ENCODE results near the gene PKP2. TPM values are rescaled to one million over a fixed set of nuclear protein-coding genes. Genes with fewer than 3 reads are reported as not detected.

Gene PKP2
- total RNA-seq, 3 donors from 2014 or later = 28.5 to 39.2 (median 32.5) TPM

GRCh38 chr12:32836710-32837109, 59.9 kb downstream of the PKP2 start:
- no peak overlapping the region for H3K4me3 ChIP-seq
- TF ChIP-seq POLR2A (IDR thresholded peaks at IDR 0.05) (no peak), POLR2AphosphoS5 (IDR thresholded peaks at IDR 0.05) (no peak), CTCF (IDR thresholded peaks at IDR 0.05) (no peak)
- no peaks in the 10 kb centered on the region for H3K4me1 ChIP-seq
- H3K9me3 ChIP-seq = no peaks in the 10 kb centered on the region
- H3K27ac ChIP-seq = no peak overlapping the region
- DNase-seq (ENCODE audit: low spot score in 2 of 2) = no peak
- intact Hi-C loops (cut with DNase I; ENCODE audit: low total_unique reads) = no loop called here
- H3K36me3 ChIP-seq = no peaks in the 10 kb centered on the region
- H3K27me3 ChIP-seq = no peaks in the 10 kb centered on the region

- intact Hi-C loops (cut with DNase I; ENCODE audit: low total_unique reads) = no loop called here
- Histone ChIP-seq H3K27me3 (no peaks in the 10 kb centered on the region), H3K4me3 (no peak overlapping the region), H3K9me3 (no peaks in the 10 kb centered on the region), H3K36me3 (no peaks in the 10 kb centered on the region), H3K4me1 (no peaks in the 10 kb centered on the region), H3K27ac (no peak overlapping the region)
- no peak for DNase-seq (ENCODE audit: low spot score in 2 of 2)
- TF ChIP-seq POLR2AphosphoS5 (IDR thresholded peaks at IDR 0.05) (no peak), CTCF (IDR thresholded peaks at IDR 0.05) (no peak), POLR2A (IDR thresholded peaks at IDR 0.05) (no peak)
Measured at GRCh38 chr12:32834122-32834521, 62.5 kb downstream of the PKP2 start.

- Histone ChIP-seq H3K4me3 (no peak overlapping the region), H3K9me3 (no peaks in the 10 kb centered on the region), H3K27ac (no peak overlapping the region), H3K27me3 (no peaks in the 10 kb centered on the region), H3K36me3 (no peaks in the 10 kb centered on the region), H3K4me1 (no peaks in the 10 kb centered on the region)
- TF ChIP-seq POLR2A (IDR thresholded peaks at IDR 0.05) (no peak), POLR2AphosphoS5 (IDR thresholded peaks at IDR 0.05) (no peak), CTCF (IDR thresholded peaks at IDR 0.05) (no peak)
- intact Hi-C loops (cut with DNase I; ENCODE audit: low total_unique reads) = no loop called here
- DNase-seq (ENCODE audit: low spot score in 2 of 2) = no peak
Measured at GRCh38 chr12:32828552-32828951, 68.0 kb downstream of the PKP2 start.

GRCh38 chr12:32828120-32828519, 68.5 kb downstream of the PKP2 start:
- no peak for DNase-seq (ENCODE audit: low spot score in 2 of 2)
- Histone ChIP-seq H3K27ac (no peak overlapping the region), H3K27me3 (no peaks in the 10 kb centered on the region), H3K9me3 (no peaks in the 10 kb centered on the region), H3K4me1 (no peaks in the 10 kb centered on the region), H3K4me3 (no peak overlapping the region), H3K36me3 (no peaks in the 10 kb centered on the region)
- no peak for TF ChIP-seq CTCF (IDR thresholded peaks at IDR 0.05)
- no peak for TF ChIP-seq POLR2A (IDR thresholded peaks at IDR 0.05)
- no peak for TF ChIP-seq POLR2AphosphoS5 (IDR thresholded peaks at IDR 0.05)
- intact Hi-C loops (cut with DNase I; ENCODE audit: low total_unique reads) = no loop called here

GRCh38 chr12:32826807-32827412, 69.7 kb downstream of the PKP2 start:
- Histone ChIP-seq H3K36me3 (no peaks in the 10 kb centered on the region), H3K4me1 (no peaks in the 10 kb centered on the region), H3K27ac (no peak overlapping the region), H3K9me3 (no peaks in the 10 kb centered on the region), H3K4me3 (no peak overlapping the region), H3K27me3 (no peaks in the 10 kb centered on the region)
- no peak for DNase-seq (ENCODE audit: low spot score in 2 of 2)
- TF ChIP-seq POLR2A (IDR thresholded peaks at IDR 0.05) (no peak), CTCF (IDR thresholded peaks at IDR 0.05) (no peak), POLR2AphosphoS5 (IDR thresholded peaks at IDR 0.05) (no peak)
- intact Hi-C loops (cut with DNase I; ENCODE audit: low total_unique reads) = no loop called here

Measured in breast epithelium (tissue), 4 donors.